Suprapubic skin (tissue), 3 donors: ENCODE data around the gene PAPOLG.

Experiments
- CTCF ChIP-seq, 2 donors: fragments of 200-600 bp in 1 of 2; fragments of 450-650 bp in 1 of 2; sonication (generic) in 1 of 2; IDR thresholded peaks; one replicate each; pipeline ENCODE4 v1.5.1; 2016 to 2019; ENCODE audit warnings: antibody characterized with exemption in 2 of 2, mild to moderate bottlenecking in 1 of 2, moderate library complexity in 1 of 2
- POLR2A ChIP-seq, 2 donors: fragments of 450-650 bp; IDR thresholded peaks; one replicate each; pipeline ENCODE4 v1.6.1; 2017; ENCODE audit warnings: antibody characterized with exemption in 2 of 2, mild to moderate bottlenecking in 2 of 2, moderate library complexity in 2 of 2

- TF ChIP-seq POLR2A (IDR thresholded peaks at IDR 0.05) (no peak), CTCF (IDR thresholded peaks at IDR 0.05) (no peak)
Measured at GRCh38 chr2:60811491-60812375, 55.7 kb downstream of the PAPOLG start.
